SW 1271 (cell line): ENCODE results near the gene CBFA2T3.

Experiments used
- DNase-seq, 2 experiments: peaks; one replicate each; lab custom pipeline; 2025; lab: John Stamatoyannopoulos, UW

The CBFA2T3 gene

GRCh38 chr16:88856828-88857727, 119.9 kb downstream of the CBFA2T3 start, which contains the start of the genes GALNS and TRAPPC2L:
GALNS (minus strand) TSS chr16:88856947; CDS start chr16:88856877, 70 bp downstream.
TRAPPC2L (plus strand) TSS chr16:88857127; CDS start chr16:88857151, 24 bp downstream.
- DNase-seq, result peak; percentile 39 to 87

DNA sequence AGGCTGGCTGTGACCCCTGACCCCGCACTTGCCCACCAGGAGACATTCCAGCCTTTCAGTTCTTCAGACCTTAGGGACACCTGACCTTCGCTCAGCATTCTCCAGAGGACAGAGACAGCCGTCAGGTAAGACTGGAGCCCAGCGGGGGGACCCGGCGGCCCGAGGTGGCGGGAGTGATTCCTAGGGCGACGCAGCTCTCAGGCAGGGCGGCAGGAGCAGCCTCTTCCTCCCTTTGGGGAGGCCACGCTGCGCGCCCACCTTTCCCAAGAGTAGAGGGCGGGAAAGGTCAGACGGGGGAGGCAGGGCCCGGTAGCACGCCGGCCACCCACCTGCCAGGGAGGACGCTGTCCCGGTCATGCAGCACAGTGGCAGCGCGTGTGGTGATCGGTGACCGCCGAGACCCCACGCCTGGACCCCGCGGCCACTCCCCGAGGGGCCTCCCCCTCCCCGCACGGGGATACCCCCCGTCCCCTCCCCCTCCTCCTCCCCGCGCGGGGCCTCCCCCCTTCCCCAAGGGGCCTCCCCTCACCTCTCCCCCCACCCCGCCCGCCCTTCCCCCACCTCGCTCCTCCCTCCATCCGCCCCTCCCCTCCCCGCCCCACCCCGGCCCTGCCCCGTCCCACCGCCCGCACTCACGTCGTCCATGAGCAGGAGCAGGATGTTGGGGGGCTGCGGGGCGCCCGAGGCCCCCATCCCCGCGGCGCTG, 120.7 kb downstream of the CBFA2T3 start:
- DNase-seq, result no peak

- DNase-seq, result no peak
Observed at GRCh38 chr16:88855736-88856121, 121.3 kb downstream of the CBFA2T3 start.

DNA sequence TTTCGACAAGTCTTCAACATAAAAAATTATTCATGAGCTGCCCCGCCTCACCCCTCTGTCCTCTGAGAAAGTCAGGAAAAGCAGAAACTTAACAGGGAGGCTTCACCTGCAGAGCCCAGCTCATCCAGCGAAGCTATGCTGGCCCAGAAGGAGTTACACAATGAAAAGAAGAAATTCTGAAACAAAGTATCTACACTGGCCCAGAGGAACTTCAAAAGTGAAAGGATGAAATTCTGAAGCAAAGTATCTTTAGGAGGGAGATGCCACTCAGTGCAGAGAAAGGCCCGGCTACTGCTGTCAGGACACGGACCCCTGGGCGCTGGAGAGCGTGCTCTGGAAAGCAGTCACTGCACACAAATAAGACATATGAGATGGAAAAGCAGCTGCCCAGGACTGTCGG, 121.8 kb downstream of the CBFA2T3 start:
- DNase-seq, result no peak

GRCh38 chr16:88854306-88855111, 122.5 kb downstream of the CBFA2T3 start:
- no peak for DNase-seq

- DNase-seq, result no peak
Observed at GRCh38 chr16:88853325-88853941, 123.6 kb downstream of the CBFA2T3 start.

GRCh38 chr16:88851616-88852015, 125.4 kb downstream of the CBFA2T3 start:
- DNase-seq, result no peak

GRCh38 chr16:88850531-88851199, 126.3 kb downstream of the CBFA2T3 start:
- no peak for DNase-seq

GRCh38 chr16:88848557-88848956, 128.4 kb downstream of the CBFA2T3 start:
- DNase-seq, result no peak

- DNase-seq, result no peak
Observed at GRCh38 chr16:88847654-88848053, 129.4 kb downstream of the CBFA2T3 start.

GRCh38 chr16:88846088-88846487, 130.9 kb downstream of the CBFA2T3 start:
- DNase-seq, result no peak

GRCh38 chr16:88844419-88845036, 132.5 kb downstream of the CBFA2T3 start:
- DNase-seq, result no peak

- no peak for DNase-seq
Observed at GRCh38 chr16:88843256-88843655, 133.8 kb downstream of the CBFA2T3 start.

DNA sequence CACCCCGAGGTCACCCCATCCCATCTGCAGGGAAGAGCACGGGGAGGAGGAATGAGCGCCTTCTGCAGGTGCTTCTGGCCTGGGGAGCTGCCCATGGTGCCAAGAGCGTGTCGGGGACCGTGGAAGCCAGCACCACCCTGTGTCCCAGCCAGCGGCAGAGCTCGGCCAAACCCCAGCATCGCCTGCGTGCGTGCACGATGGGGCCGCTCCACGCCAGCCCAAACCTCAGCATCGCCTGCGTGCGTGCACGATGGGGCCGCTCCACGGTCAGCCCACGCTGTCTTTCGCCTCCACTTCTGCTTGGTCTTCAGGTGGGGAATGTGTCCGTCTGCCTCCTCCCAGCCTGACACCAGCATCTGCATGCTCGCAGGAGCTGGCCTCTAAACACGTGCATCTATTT, 134.2 kb downstream of the CBFA2T3 start:
- DNase-seq, result no peak

DNA sequence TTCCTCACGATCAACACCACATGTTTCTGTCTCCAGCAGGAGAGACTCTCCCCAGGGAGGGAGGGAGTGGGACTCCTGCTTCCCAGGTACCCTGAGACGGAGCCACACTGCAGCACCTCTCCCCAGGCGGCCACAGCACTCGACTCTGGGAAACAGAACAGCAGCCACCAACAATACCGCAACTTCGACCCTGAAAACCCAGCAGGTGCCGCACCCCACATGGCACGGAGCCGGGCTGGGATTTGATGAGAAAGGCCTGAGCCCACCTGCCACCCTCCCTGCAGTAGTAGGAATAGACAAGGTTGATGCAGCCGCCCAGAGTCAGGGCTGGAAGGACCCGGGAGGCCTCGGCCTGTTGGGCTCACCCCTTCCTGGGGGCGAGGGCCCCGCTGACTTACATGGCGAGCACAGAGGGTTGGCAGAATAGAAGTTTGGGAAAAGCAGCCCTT, 134.7 kb downstream of the CBFA2T3 start:
- no peak for DNase-seq

DNA sequence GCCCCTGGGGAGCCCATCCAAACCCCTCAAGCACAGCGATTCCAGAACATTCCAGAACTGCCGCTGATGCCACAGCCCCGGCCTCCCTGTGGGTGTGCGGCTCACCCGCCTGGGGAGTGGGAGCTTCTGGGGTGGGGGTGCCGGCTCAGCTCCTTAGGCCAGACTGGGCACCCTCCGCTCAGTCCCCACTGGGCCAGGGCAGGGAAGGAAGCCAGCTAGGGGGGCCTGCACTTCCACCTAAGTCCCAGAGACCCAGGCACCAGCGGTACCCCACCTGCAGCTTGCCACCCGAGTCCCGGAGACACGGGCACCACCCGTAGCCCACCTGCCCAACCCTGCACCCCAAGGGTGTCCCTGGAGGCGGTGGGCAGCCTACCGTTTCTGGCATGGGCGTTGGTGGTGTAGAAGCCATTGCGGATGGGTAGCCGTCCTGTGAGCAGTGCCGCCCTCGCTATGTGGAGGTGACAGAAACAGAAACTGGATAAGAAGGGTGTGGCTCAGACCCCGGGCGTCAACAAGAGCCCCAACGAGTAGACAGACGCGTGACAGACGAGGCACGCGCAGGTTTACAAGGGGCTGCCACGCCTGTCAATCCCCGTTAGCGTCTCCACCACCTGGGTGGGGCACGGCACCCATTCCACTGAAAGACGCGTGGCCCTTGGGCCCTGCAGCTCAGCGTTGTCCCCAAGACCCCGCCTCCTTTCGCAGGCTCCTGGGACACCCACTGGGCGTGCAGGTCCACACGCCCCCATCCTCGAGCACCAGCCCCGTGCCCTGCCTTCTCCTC, 135.3 kb downstream of the CBFA2T3 start:
- DNase-seq, result no peak

DNA sequence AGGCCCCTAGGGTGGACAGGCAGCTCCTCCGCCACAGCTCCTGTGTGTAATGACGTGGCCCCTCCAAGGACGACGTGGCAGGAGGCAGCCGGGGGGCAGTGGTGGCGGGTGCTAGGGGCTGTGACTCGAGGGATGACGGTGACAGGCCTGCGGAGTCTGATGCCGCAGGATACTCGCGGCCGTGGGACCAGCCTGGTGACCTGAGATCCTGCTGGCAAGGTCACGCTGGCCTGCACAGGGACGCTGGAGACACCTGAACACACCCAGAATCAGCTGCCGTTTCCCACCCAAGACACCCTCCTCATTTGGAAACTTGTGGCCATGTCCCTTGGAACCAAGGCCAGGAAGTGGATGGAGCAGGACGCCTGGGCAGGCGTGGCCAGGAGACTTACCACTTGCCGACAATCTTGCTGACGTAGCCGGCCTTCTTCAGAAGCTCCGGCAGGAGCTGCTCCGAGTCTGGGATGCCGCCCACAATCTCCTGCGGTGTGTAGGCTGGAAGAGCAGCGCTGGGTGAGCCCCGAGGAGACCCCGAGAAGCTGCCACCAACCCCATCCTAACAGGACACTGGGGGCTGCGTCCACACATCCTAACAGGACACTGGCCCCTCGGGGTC, 136.3 kb downstream of the CBFA2T3 start:
- no peak for DNase-seq

- DNase-seq, result no peak
Observed at GRCh38 chr16:88839745-88840599, 137.0 kb downstream of the CBFA2T3 start.
